HG02571 (cell line): ENCODE results near the gene SLC49A3.
"Not testable (repeated sequence)": the region's sequence is repeated elsewhere in the genome, so short reads cannot be mapped to it uniquely, and the experiment has no call there.

Experiments
- ATAC-seq: cut with Tn5 transposase; IDR thresholded peaks from one replicate; pipeline ENCODE4 v1.9.1; 2021; ENCODE audit warnings: mild to moderate bottlenecking, moderate library complexity; ENCODE audit not compliant: unreplicated experiment

Gene SLC49A3

GRCh38 chr4:688854-689681, at the start of gene SLC49A3:
SLC49A3 (minus strand) TSS chr4:689151; CDS start chr4:689127, 24 bp downstream.
- no peak for ATAC-seq

- ATAC-seq: not testable (repeated sequence)
Measured at GRCh38 chr4:736561-736960, 47.6 kb upstream of the SLC49A3 start.

- no peak for ATAC-seq
Measured at GRCh38 chr4:735583-735982, 46.6 kb upstream of the SLC49A3 start.

GRCh38 chr4:734951-735350, 46.0 kb upstream of the SLC49A3 start:
- ATAC-seq: no peak

DNA sequence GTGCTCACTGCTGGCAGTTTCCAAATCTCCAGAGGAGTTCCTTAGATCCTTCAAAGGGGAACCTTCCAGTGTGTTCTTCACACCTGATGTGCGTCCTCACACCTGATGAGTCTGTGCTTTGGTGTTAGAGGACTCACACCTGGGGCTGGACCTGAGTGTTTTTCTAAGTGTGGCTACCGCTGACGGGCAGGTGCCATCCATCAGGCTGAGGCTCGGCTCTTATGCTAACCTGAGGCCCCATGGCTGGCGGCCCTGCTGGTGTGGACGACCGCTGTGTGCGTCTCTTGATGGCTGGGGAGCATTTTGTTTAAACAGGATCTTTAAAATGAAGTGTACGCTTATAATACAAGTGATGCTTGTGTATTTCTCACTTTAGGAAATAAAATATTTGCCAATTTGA, 45.1 kb upstream of the SLC49A3 start:
- no peak for ATAC-seq

DNA sequence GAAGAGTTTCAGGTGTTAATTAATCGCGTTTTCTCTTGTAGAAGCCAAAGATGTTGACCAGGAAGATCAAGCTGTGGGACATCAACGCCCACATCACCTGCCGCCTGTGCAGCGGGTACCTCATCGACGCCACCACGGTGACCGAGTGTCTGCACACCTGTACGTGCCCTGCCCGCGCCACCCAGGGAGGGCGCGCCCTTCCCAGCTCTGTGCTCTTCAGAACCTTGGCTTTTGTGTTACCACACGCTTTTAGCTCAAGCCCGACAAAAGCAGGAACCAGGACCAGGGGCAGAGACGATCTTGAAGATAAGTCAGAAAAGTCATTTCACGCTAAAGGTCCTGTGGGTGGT, 44.7 kb upstream of the SLC49A3 start:
- no peak for ATAC-seq

DNA sequence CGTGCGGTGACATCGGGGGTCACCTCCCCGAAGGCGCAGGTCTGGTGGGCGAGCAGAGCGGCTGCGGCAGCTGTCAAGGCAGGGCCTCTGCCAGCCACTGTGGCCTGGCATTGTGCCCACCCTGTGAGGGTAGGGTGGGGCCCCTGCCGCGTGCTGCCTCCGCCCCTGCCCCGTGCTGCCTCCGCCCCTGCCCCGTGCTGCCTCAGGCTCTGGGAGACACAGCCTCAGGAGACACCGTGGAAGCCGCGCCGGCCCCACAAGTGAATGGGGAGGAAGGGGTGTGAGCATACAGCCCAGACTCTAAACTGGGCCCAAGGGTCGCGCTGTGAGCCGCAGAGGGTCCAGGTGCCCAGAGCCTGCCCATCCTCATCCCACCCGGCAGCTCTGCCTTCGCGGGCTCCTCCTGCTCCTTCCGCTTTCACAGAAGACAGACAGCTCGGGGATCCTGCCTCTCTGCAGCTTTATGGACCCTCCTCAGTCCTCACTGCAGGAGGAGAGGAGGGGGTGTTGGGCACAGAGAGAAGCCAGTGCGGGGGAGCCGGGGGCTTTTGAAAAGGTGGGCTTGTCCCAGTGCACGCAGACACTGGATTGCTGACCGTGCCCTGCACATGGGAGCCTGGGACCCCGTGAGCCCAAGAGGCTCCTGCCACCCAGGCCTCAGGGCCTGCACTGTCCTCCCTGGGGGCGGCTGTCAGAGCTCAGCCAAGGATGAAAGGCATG, 44.1 kb upstream of the SLC49A3 start:
- ATAC-seq: no peak

GRCh38 chr4:732486-732885, 43.5 kb upstream of the SLC49A3 start:
- ATAC-seq: no peak

- not testable (repeated sequence) for ATAC-seq
Measured at GRCh38 chr4:731954-732353, 43.0 kb upstream of the SLC49A3 start.

- not testable (repeated sequence) for ATAC-seq
Measured at GRCh38 chr4:730946-731904, 42.3 kb upstream of the SLC49A3 start.

GRCh38 chr4:730511-730910, 41.6 kb upstream of the SLC49A3 start:
- no peak for ATAC-seq

DNA sequence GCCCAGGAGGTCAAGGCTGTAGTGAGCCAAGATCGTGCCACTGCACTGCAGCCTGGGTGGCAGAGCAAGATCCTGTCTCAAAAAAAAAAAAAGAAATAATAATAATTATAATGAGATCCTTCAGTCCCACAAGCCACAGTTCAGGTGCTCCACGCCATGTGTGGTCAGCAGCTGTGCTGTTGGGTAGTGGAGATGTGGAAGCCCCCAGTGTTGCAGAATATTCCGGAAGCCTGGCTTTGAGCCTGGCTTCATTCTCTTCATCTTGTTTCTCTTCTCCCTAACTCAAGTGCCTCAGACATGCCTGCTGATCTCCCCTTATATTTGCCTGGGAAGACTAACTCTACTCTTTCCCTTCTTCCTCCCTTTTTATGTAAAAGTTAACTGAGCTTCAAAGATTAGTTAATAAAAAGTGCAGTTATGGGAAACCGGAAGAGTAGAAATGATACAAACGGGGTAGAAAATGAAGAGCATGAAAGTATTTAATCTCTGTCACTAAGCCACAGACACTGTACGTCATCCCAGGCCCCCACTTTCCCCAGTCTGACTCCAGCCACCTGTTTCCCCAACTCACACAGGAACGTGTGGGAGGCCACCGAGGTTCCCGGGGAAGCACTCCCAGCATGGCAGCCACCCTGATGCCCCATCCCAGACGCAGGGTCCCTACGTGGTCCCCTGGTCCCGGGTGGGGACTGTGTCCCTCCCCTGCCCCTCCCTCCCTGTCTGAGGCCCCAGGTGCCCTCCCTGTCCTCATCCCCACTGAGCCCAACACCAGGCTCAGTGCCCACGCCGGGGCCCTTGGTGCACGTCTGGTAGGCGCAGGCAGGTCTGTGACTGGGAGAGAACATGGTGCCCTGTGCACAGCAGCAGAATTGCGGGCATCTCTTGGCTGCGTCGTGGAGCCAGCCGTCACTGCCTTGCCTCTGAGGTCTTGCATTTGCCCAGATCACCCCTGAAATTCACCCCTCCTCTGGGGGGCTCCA, 40.7 kb upstream of the SLC49A3 start:
- ATAC-seq: no peak

GRCh38 chr4:727576-727975, 38.6 kb upstream of the SLC49A3 start:
- ATAC-seq: no peak

DNA sequence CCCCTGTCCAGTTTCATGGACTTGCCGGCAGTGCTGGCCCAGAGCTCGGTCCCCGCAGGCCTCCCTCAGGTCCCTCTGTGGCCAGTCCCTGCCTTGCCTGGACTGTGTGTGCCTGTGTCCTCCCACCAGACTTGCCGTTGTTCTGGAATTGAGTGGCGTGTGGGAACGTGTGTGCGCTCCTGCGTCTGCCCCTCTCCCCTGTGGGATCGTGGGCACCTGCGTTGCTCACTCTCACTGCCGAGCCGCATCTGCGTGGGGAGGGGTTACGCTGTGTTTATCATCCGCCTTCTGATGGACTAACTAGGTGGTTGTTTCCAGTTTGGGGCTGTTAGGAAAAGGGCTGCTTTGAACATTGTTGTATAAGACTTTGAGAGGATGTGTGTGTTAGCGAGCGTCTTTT, 37.9 kb upstream of the SLC49A3 start:
- no peak for ATAC-seq

- ATAC-seq: no peak
Measured at GRCh38 chr4:726235-726787, 37.4 kb upstream of the SLC49A3 start.

- no peak for ATAC-seq
Measured at GRCh38 chr4:725391-726234, 36.7 kb upstream of the SLC49A3 start.

DNA sequence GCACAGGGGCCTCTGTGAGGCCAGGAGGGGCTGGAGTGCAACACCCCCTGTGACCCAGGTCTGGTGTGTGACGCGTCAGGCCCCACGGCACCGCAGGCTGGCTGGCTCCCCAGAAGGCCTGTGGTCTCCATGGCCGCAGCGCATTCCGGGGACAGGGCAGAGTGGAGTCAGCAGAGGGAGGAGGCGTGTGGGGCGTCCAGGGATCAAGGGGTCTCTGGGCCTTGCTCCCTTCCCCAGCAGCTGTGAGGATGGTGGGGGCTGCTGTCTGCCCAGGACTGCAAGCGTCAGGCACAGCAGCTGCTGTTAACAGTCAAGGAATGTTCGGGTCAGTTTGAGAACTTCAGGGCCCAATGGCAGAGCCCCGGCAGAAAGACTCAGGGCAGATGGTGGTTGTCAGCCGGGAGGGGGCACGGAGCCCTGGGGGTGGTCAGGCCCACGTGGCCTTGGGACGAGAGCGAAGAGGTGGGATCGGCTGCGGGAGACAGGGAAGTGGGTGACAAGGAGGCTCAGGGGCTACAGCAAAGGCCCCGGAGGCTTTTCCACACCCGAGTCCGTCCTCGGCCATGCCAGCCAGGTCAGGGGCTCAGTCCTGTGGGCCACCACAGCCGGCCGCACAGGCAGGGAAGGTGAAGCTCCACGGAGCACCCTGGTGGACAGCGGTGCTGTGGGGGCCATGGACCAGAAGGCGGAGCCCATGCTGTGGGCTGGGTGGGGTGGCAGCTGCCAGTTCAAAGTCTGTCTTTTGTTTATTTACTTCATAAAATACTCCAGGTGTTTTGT, 35.0 kb upstream of the SLC49A3 start:
- ATAC-seq: no peak

DNA sequence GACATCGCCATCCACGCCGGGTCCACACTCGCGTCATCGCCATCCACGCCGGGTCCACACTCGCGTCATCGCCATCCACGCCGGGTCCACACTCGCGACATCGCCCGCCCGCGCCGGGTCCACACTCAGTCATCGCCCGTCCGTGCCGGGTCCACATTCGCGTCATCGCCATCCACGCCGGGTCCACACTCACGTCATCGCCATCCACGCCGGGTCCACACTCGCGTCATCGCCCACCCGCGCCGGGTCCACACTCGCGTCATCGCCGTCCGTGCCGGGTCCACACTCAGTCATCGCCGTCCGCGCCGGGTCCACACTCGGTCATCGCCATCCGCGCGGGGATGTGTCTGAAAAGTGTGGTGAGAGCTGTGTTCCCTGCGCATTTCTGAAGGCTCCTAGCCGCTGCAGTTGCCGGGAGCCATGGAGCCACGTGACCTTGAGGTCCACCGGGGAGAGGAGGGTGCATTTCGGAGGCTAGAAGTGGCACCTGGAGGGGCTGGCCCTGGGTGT, 34.0 kb upstream of the SLC49A3 start:
- no peak for ATAC-seq
